ENCODE results near the gene KRTAP19-7. TPM values are rescaled to one million over a fixed set of nuclear protein-coding genes. Genes with fewer than 3 reads are reported as not detected.

The KRTAP19-7 gene
- total RNA-seq, 3 donors from 2014 or later = not detected

DNA sequence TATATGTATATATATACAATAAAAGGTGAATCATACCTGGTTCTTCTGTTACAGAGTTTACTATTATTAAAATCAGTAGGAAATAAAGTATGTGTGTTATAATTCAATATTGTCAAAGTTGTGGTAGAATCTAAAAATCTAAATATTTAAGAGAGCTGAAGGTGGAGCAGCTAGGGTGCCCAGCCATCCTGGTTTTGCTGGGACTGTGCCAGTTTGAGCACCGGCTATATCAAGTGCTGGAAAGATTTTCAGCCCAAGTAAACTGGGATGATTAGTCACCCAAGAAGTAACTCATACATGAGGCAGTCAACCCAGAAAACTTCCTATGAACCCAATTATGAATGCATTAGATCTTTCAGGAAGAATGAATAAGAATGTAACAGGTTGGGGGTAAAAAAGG is 42.2 kb downstream of the KRTAP19-7 start:
- intact Hi-C loops (cut with DNase I, micrococcal nuclease) = no loop called here
- TF ChIP-seq, protein P1, sequence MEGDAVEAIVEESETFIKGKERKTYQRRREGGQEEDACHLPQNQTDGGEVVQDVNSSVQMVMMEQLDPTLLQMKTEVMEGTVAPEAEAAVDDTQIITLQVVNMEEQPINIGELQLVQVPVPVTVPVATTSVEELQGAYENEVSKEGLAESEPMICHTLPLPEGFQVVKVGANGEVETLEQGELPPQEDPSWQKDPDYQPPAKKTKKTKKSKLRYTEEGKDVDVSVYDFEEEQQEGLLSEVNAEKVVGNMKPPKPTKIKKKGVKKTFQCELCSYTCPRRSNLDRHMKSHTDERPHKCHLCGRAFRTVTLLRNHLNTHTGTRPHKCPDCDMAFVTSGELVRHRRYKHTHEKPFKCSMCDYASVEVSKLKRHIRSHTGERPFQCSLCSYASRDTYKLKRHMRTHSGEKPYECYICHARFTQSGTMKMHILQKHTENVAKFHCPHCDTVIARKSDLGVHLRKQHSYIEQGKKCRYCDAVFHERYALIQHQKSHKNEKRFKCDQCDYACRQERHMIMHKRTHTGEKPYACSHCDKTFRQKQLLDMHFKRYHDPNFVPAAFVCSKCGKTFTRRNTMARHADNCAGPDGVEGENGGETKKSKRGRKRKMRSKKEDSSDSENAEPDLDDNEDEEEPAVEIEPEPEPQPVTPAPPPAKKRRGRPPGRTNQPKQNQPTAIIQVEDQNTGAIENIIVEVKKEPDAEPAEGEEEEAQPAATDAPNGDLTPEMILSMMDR (IDR thresholded peaks at IDR 0.05) = no peak
- ATAC-seq (no peak), DNase-seq (no peak)
- peaks cover 38% of the 10 kb centered on the region for H3K9me3 ChIP-seq
- H3K4me1 ChIP-seq (ENCODE audit: low read depth) = no peaks in the 10 kb centered on the region
- no peaks in the 10 kb centered on the region for H3K36me3 ChIP-seq (ENCODE audit: low read depth)
- H3K4me3 ChIP-seq = no peak overlapping the region

DNA sequence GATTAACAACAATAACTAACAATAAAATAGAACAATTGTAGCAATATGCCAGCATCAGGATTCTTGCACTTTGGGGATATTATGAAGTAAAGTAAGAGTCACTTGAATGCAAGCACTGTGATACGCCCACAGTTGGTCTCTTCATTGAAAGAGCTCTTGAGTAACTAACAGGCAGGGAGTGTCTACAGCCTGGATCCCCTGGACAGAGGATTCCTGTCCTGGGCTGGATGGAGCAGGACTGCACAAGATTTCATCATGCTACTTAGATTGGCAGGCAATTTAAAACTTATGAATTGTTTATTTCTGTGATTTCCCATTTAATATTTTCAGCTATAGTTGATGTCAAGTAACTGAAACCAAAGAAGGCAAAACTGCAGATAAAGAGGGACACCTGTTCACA is 45.4 kb downstream of the KRTAP19-7 start:
- Histone ChIP-seq H3K9me3 (peaks cover 45% of the 10 kb centered on the region), H3K36me3 (ENCODE audit: low read depth) (no peaks in the 10 kb centered on the region), H3K4me1 (ENCODE audit: low read depth) (no peaks in the 10 kb centered on the region), H3K4me3 (no peak overlapping the region)
- ATAC-seq = no peak
- TF ChIP-seq, protein P1 (IDR thresholded peaks at IDR 0.05) = no peak
- DNase-seq = no peak
- intact Hi-C loops (cut with DNase I, micrococcal nuclease) = no loop called here

Other genes with a start within 250 kb of the KRTAP19-7 start
- not detected for gene KRTAP26-1, start 241.0 kb downstream of the KRTAP19-7 start, total RNA-seq
- gene KRTAP27-1, start 223.6 kb downstream of the KRTAP19-7 start, total RNA-seq = not detected
- not detected for gene KRTAP23-1, start 212.7 kb downstream of the KRTAP19-7 start, total RNA-seq
- gene KRTAP13-2, start 189.0 kb downstream of the KRTAP19-7 start, total RNA-seq = 10 to 100 TPM in 1 of 3 donors, 1 to 10 TPM in 1, under 1 TPM in 1; 0.47 to 15.0 (median 2.9) TPM
- not detected for gene KRTAP13-1, start 165.3 kb downstream of the KRTAP19-7 start, total RNA-seq
- not detected for gene KRTAP13-3, start 135.4 kb downstream of the KRTAP19-7 start, total RNA-seq
- not detected for gene KRTAP13-4, start 131.1 kb downstream of the KRTAP19-7 start, total RNA-seq
- gene KRTAP15-1, start 121.0 kb downstream of the KRTAP19-7 start, total RNA-seq = not detected
- gene KRTAP19-1, start 80.9 kb downstream of the KRTAP19-7 start, total RNA-seq = not detected
- not detected for gene KRTAP19-2, start 73.9 kb downstream of the KRTAP19-7 start, total RNA-seq
- not detected for gene KRTAP19-3, start 69.3 kb downstream of the KRTAP19-7 start, total RNA-seq
- gene KRTAP19-4, start 64.1 kb downstream of the KRTAP19-7 start, total RNA-seq = not detected
- not detected for gene KRTAP19-5, start 59.2 kb downstream of the KRTAP19-7 start, total RNA-seq
- not detected for gene KRTAP19-6, start 19.4 kb downstream of the KRTAP19-7 start, total RNA-seq
- gene KRTAP22-2, start 29.1 kb upstream of the KRTAP19-7 start, total RNA-seq = not detected
- gene KRTAP6-3, start 31.1 kb upstream of the KRTAP19-7 start, total RNA-seq = not detected
- not detected for gene KRTAP6-2, start 37.6 kb upstream of the KRTAP19-7 start, total RNA-seq
- gene KRTAP22-1, start 39.8 kb upstream of the KRTAP19-7 start, total RNA-seq = not detected
- gene KRTAP6-1, start 52.6 kb upstream of the KRTAP19-7 start, total RNA-seq = not detected
- not detected for gene KRTAP20-1, start 55.1 kb upstream of the KRTAP19-7 start, total RNA-seq
- gene KRTAP20-4, start 59.3 kb upstream of the KRTAP19-7 start, total RNA-seq = not detected
- gene KRTAP20-2, start 73.9 kb upstream of the KRTAP19-7 start, total RNA-seq = not detected
- not detected for gene KRTAP20-3, start 81.5 kb upstream of the KRTAP19-7 start, total RNA-seq
- gene KRTAP21-3, start 157.5 kb upstream of the KRTAP19-7 start, total RNA-seq = not detected
- gene KRTAP21-2, start 185.9 kb upstream of the KRTAP19-7 start, total RNA-seq = not detected
- not detected for gene KRTAP21-1, start 194.1 kb upstream of the KRTAP19-7 start, total RNA-seq